Activated naive CD8-positive, alpha-beta T cell treated with anti-CD3 and anti-CD28 coated beads, Interleukin-2, amount 50 U/mL, for 16 hours (primary cell): ENCODE measurements around the gene RBM23.
A peak's percentile ranks its signal among the peaks of the same experiment; 100 is the strongest.
"Not testable (repeated sequence)": the region's sequence is repeated elsewhere in the genome, so short reads cannot be mapped to it uniquely, and the experiment has no call there.

ENCODE experiments used
- DNase-seq: peaks from one replicate; pipeline ENCODE4 v3.0.0-alpha.2; 2020; ENCODE audit warnings: low read depth, low spot score

The RBM23 gene

GRCh38 chr14:22918804-22919600 is at the start of gene RBM23:
Gene RBM23 (minus strand): TSS chr14:22919149.
- DNase-seq: peak; percentile 98

- DNase-seq: no peak
Measured at GRCh38 chr14:22966783-22967269, 47.9 kb upstream of the RBM23 start.

- DNase-seq: not testable (repeated sequence)
Measured at GRCh38 chr14:22965916-22966782, 47.2 kb upstream of the RBM23 start.

GRCh38 chr14:22962061-22962676 is 43.2 kb upstream of the RBM23 start:
- no peak for DNase-seq

- DNase-seq: no peak
Measured at GRCh38 chr14:22955702-22956569, 37.0 kb upstream of the RBM23 start.

- DNase-seq: no peak
Measured at GRCh38 chr14:22952418-22952817, 33.5 kb upstream of the RBM23 start.

- DNase-seq: not testable (repeated sequence)
Measured at GRCh38 chr14:22951795-22952194, 32.8 kb upstream of the RBM23 start.

- no peak for DNase-seq
Measured at GRCh38 chr14:22945642-22946041, 26.7 kb upstream of the RBM23 start.

GRCh38 chr14:22939684-22940083 is 20.7 kb upstream of the RBM23 start:
- DNase-seq: no peak

GRCh38 chr14:22935156-22935555 is 16.2 kb upstream of the RBM23 start:
- DNase-seq: no peak

- no peak for DNase-seq
Measured at GRCh38 chr14:22932146-22932545, 13.2 kb upstream of the RBM23 start.

GRCh38 chr14:22929961-22930364 is 11.0 kb upstream of the RBM23 start:
- DNase-seq: no peak

GRCh38 chr14:22929104-22929960 is 10.4 kb upstream of the RBM23 start, which contains the start of gene PRMT5:
Gene PRMT5 (minus strand): TSS chr14:22929376. CDS start chr14:22929361, 15 bp downstream.
- DNase-seq: peak; percentile 94

GRCh38 chr14:22928237-22929103 is 9.5 kb upstream of the RBM23 start:
- DNase-seq: no peak

GRCh38 chr14:22926316-22926715 is 7.4 kb upstream of the RBM23 start:
- DNase-seq: no peak

GRCh38 chr14:22925513-22925912 is 6.6 kb upstream of the RBM23 start:
- no peak for DNase-seq

- no peak for DNase-seq
Measured at GRCh38 chr14:22923746-22924145, 4.8 kb upstream of the RBM23 start.

- no peak for DNase-seq
Measured at GRCh38 chr14:22922294-22922693, 3.3 kb upstream of the RBM23 start.

GRCh38 chr14:22920697-22921096 is 1.7 kb upstream of the RBM23 start:
- DNase-seq: no peak
